OCI-LY3 (cell line): ENCODE results near the gene MUC21.

Experiments
- H2AFZ ChIP-seq: fragments of 200-600, 300-600 bp; shearing (Covaris generic); 2 replicates; pipeline ENCODE4 v1.6.0; 2014; ENCODE audit warnings: antibody characterized with exemption, low read depth, low read length
- H3K27ac ChIP-seq: fragments of 200-600, 300-600 bp; sonication (generic); 2 replicates; pipeline ENCODE4 v1.5.1; 2014; ENCODE audit warnings: mild to moderate bottlenecking, low read length, moderate library complexity, mixed read lengths
- H3K27me3 ChIP-seq: fragments of 200-600, 300-600 bp; sonication (generic); 2 replicates; pipeline ENCODE4 v1.6.1; 2014; ENCODE audit warnings: low read depth, low read length, mixed read lengths
- H3K36me3 ChIP-seq: fragments of 200-600, 300-600 bp; sonication (generic); replicated peaks from 2 replicates; pipeline ENCODE3; 2014; ENCODE audit warnings: low read depth, low read length, mixed read lengths
- H3K4me1 ChIP-seq: fragments of 300-600, 200-600 bp; sonication (generic); 2 replicates; pipeline ENCODE4 v1.6.1; 2014; ENCODE audit warnings: low read length, mixed read lengths
- H3K4me2 ChIP-seq: fragments of 200-600, 300-600 bp; sonication (generic); 2 replicates; pipeline ENCODE4 v1.6.1; 2014; ENCODE audit warnings: low read length, mixed read lengths
- H3K4me3 ChIP-seq: fragments of 300-600, 200-600 bp; sonication (generic); 2 replicates; pipeline ENCODE4 v1.5.1; 2014; ENCODE audit warnings: antibody characterized with exemption, mild to moderate bottlenecking, low read length, moderate library complexity
- H3K79me2 ChIP-seq: fragments of 300-600, 200-600 bp; shearing (Covaris generic); 2 replicates; pipeline ENCODE4 v1.6.1; 2014; ENCODE audit warnings: mild to moderate bottlenecking, low read length, mixed read lengths
- H3K9ac ChIP-seq: fragments of 300-600, 200-600 bp; shearing (Covaris generic); 2 replicates; pipeline ENCODE4 v1.6.0; 2014; ENCODE audit warnings: mild to moderate bottlenecking, low read length, moderate library complexity
- H3K9me3 ChIP-seq: fragments of 200-600, 300-600 bp; shearing (Covaris generic); 2 replicates; pipeline ENCODE4 v1.6.1; 2014; ENCODE audit warnings: low read length, mixed read lengths; ENCODE audit not compliant: insufficient read depth
- H4K20me1 ChIP-seq: fragments of 200-600, 300-600 bp; sonication (generic); 2 replicates; pipeline ENCODE4 v1.6.1; 2016; ENCODE audit warnings: low read length, mixed read lengths; ENCODE audit not compliant: insufficient read depth
- CTCF ChIP-seq: fragments of 200-600, 300-600 bp; sonication (generic); IDR thresholded peaks from 2 replicates; pipeline ENCODE4 v1.5.1; 2014; ENCODE audit warnings: antibody characterized with exemption, low read length, low read depth
- EZH2phosphoT487 ChIP-seq: fragments of 200-600 bp; shearing (Covaris generic); IDR thresholded peaks from 2 replicates; pipeline ENCODE4 v1.6.1; 2018; ENCODE audit warnings: antibody characterized with exemption, mixed run types, low read depth

Gene MUC21

GRCh38 chr6:30945281-30945680, 38.2 kb upstream of the MUC21 start:
- Histone ChIP-seq H3K4me2 (no peak overlapping the region), H3K79me2 (no peaks in the 10 kb centered on the region), H3K36me3 (no peaks in the 10 kb centered on the region), H3K27ac (no peak overlapping the region), H3K9ac (no peak overlapping the region), H3K4me1 (peaks cover 16% of the 10 kb centered on the region), H3K4me3 (no peak overlapping the region), H3K9me3 (no peaks in the 10 kb centered on the region), H3K27me3 (0 out of 2 replicates have a peak, but pooled peaks cover 4% of the 10 kb centered on the region), H4K20me1 (no peaks in the 10 kb centered on the region), H2AFZ (no peak overlapping the region)
- TF ChIP-seq CTCF (no peak), EZH2phosphoT487 (no peak)

- Histone ChIP-seq H3K4me1 (0 out of 2 replicates have a peak, but pooled peaks cover 3% of the 10 kb centered on the region), H3K36me3 (no peaks in the 10 kb centered on the region), H3K79me2 (no peaks in the 10 kb centered on the region), H3K9ac (no peak overlapping the region), H3K4me3 (no peak overlapping the region), H3K27ac (no peak overlapping the region), H3K9me3 (no peaks in the 10 kb centered on the region), H4K20me1 (no peaks in the 10 kb centered on the region), H2AFZ (no peak overlapping the region), H3K4me2 (no peak overlapping the region), H3K27me3 (0 out of 2 replicates have a peak, but pooled peaks cover 4% of the 10 kb centered on the region)
- TF ChIP-seq EZH2phosphoT487 (no peak), CTCF (no peak)
Observed at GRCh38 chr6:30947231-30947630, 36.3 kb upstream of the MUC21 start.

GRCh38 chr6:30948811-30949210, 34.7 kb upstream of the MUC21 start:
- TF ChIP-seq EZH2phosphoT487 (no peak), CTCF (no peak)
- H3K9me3 ChIP-seq, result no peaks in the 10 kb centered on the region
- no peak overlapping the region for H3K4me3 ChIP-seq
- no peaks in the 10 kb centered on the region for H3K79me2 ChIP-seq
- no peak overlapping the region for H3K27ac ChIP-seq
- 0 out of 2 replicates have a peak, but pooled peaks cover 3% of the 10 kb centered on the region for H3K4me1 ChIP-seq
- H4K20me1 ChIP-seq, result no peaks in the 10 kb centered on the region
- H3K4me2 ChIP-seq, result no peak overlapping the region
- H3K9ac ChIP-seq, result no peak overlapping the region
- H3K27me3 ChIP-seq, result no peaks in the 10 kb centered on the region
- no peaks in the 10 kb centered on the region for H3K36me3 ChIP-seq
- H2AFZ ChIP-seq, result no peak overlapping the region

- Histone ChIP-seq H3K4me1 (peaks cover 13% of the 10 kb centered on the region), H3K9me3 (no peaks in the 10 kb centered on the region), H2AFZ (no peak overlapping the region), H3K9ac (no peak overlapping the region), H3K79me2 (no peaks in the 10 kb centered on the region), H3K4me2 (no peak overlapping the region), H3K36me3 (no peaks in the 10 kb centered on the region), H3K27ac (no peak overlapping the region), H3K4me3 (no peak overlapping the region), H3K27me3 (no peaks in the 10 kb centered on the region), H4K20me1 (no peaks in the 10 kb centered on the region)
- TF ChIP-seq CTCF, result no peak
- TF ChIP-seq EZH2phosphoT487, result no peak
Observed at GRCh38 chr6:30951907-30952469, 31.5 kb upstream of the MUC21 start.
